Adrenal gland (tissue), 5 donors: ENCODE data around the gene TNNT2.

Source experiments
- POLR2A ChIP-seq, 2 donors: fragments of 450-650 bp; IDR thresholded peaks; one replicate each; pipeline ENCODE4 v1.6.1; 2017; ENCODE audit warnings: antibody characterized with exemption in 2 of 2, mild to moderate bottlenecking in 2 of 2, moderate library complexity in 1 of 2
- TF ChIP-seq, protein P1 (sequence below), 6 experiments: fragments of 450-650 bp in 4 of 6; fragments of 200-600 bp in 2 of 6; sonication (generic) in 1 of 6; IDR thresholded peaks; 1 replicate in 5 of 6; 2 replicates in 1 of 6; pipeline versions ENCODE4 v1.5.1 to v1.8.0; 2016 to 2021; ENCODE audit warnings: antibody characterized with exemption in 6 of 6, mild to moderate bottlenecking in 2 of 6, moderate library complexity in 1 of 6
- donor health status: DM: no; HTN: no; CAD: no.

DNA sequence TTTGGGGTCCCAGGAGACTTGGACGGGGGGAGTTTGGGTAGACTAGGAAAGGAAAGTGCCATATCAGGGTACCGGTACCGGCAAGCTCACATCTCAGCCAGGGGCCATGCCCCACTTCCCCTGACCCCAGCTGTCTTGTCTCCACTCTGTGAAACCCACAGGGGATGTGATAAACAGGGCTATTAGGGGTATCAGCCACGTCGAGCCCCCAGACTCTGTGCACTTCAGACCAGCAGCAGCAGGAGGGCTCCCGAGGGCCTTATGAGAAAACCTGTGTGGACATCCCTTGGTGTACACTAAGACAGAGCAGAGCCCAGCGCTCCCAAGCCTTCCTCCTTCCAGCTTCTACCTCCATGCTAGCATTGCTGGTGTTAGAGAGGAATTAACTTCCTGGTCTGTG, 46.3 kb downstream of the TNNT2 start:
- no peak for TF ChIP-seq POLR2A (IDR thresholded peaks at IDR 0.05)
- TF ChIP-seq, protein P1, sequence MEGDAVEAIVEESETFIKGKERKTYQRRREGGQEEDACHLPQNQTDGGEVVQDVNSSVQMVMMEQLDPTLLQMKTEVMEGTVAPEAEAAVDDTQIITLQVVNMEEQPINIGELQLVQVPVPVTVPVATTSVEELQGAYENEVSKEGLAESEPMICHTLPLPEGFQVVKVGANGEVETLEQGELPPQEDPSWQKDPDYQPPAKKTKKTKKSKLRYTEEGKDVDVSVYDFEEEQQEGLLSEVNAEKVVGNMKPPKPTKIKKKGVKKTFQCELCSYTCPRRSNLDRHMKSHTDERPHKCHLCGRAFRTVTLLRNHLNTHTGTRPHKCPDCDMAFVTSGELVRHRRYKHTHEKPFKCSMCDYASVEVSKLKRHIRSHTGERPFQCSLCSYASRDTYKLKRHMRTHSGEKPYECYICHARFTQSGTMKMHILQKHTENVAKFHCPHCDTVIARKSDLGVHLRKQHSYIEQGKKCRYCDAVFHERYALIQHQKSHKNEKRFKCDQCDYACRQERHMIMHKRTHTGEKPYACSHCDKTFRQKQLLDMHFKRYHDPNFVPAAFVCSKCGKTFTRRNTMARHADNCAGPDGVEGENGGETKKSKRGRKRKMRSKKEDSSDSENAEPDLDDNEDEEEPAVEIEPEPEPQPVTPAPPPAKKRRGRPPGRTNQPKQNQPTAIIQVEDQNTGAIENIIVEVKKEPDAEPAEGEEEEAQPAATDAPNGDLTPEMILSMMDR (IDR thresholded peaks at IDR 0.05), result no peak
